ENCODE results near the gene GJB5.

Gene GJB5

GRCh38 chr1:34753163-34753562 is 1.7 kb upstream of the GJB5 start:
- no peak for TF ChIP-seq CTCF (IDR thresholded peaks at IDR 0.05; ENCODE audit: insufficient read depth, low read depth, low read length, missing control alignments)
- peak; percentile 57 for DNase-seq (ENCODE audit: low read depth)
- H3K4me3 ChIP-seq (ENCODE audit: low read length) = no peak overlapping the region

GRCh38 chr1:34755961-34756360 is 1.1 kb downstream of the GJB5 start:
- TF ChIP-seq CTCF (IDR thresholded peaks at IDR 0.05; ENCODE audit: insufficient read depth, low read depth, low read length, missing control alignments) = no peak
- DNase-seq (ENCODE audit: low read depth) = peak; percentile 41
- peak overlapping the region; percentile 54 for H3K4me3 ChIP-seq (ENCODE audit: low read length)

GRCh38 chr1:34757386-34757785 is 2.5 kb downstream of the GJB5 start:
- no peak for TF ChIP-seq CTCF (IDR thresholded peaks at IDR 0.05; ENCODE audit: insufficient read depth, low read depth, low read length, missing control alignments)

GRCh38 chr1:34758751-34759150 is 3.9 kb downstream of the GJB5 start:
- no peak for TF ChIP-seq CTCF (IDR thresholded peaks at IDR 0.05; ENCODE audit: insufficient read depth, low read depth, low read length, missing control alignments)
- H3K4me3 ChIP-seq (ENCODE audit: low read length) = no peak overlapping the region
- peak; percentile 63 for DNase-seq (ENCODE audit: low read depth)

More at GRCh38 chr1:34757386-34757785, 2.5 kb downstream of the GJB5 start:
- H3K4me3 ChIP-seq (ENCODE audit: low read length) = no peak overlapping the region
- DNase-seq (ENCODE audit: low read depth) = no peak

GRCh38 chr1:34759503-34760357 is 4.9 kb downstream of the GJB5 start, which contains the start of gene GJB4:
TSS of gene GJB4 (plus strand) at chr1:34759740. CDS start at chr1:34761255, 1,515 bp downstream.
- DNase-seq (ENCODE audit: low read depth) = peak; percentile 79
- no peak for TF ChIP-seq CTCF (IDR thresholded peaks at IDR 0.05; ENCODE audit: insufficient read depth, low read depth, low read length, missing control alignments)
- no peak within 1 kb of the TSS for H3K4me3 ChIP-seq (ENCODE audit: low read length)

GRCh38 chr1:34761176-34761761 is 6.4 kb downstream of the GJB5 start:
- H3K4me3 ChIP-seq (ENCODE audit: low read length) = no peak overlapping the region
- TF ChIP-seq CTCF (IDR thresholded peaks at IDR 0.05; ENCODE audit: insufficient read depth, low read depth, low read length, missing control alignments) = no peak
- no peak for DNase-seq (ENCODE audit: low read depth)
